HepG2 (cell line): ENCODE data around the gene ATP6V0D1. TPM values are rescaled to one million over a fixed set of nuclear protein-coding genes. Genes with fewer than 3 reads are reported as not detected.
A peak's percentile ranks its signal among the peaks of the same experiment; 100 is the strongest.

Source experiments
- ATF1 ChIP-seq: IDR thresholded peaks from 2 replicates; pipeline ENCODE4 v1.6.1; 2016; ENCODE audit warnings: mild to moderate bottlenecking, control low read depth
- FOXA3 ChIP-seq: IDR thresholded peaks from 2 replicates; pipeline ENCODE4 v1.6.1; 2016; ENCODE audit warnings: missing genetic modification reagents, missing compliant biosample characterization
- GATAD2A ChIP-seq: IDR thresholded peaks from 2 replicates; pipeline ENCODE4 v1.6.1; 2016
- MXD4 ChIP-seq: IDR thresholded peaks from 2 replicates; pipeline ENCODE4 v1.6.1; 2016; ENCODE audit warnings: mild to moderate bottlenecking, missing biosample characterization, missing genetic modification reagents
- PPARG ChIP-seq: conservative IDR thresholded peaks from 2 replicates; pipeline ENCODE4 v1.6.1; 2016; ENCODE audit warnings: missing biosample characterization, missing genetic modification reagents
- RNF2 ChIP-seq: fragments of 450-650 bp; conservative IDR thresholded peaks from 2 replicates; pipeline ENCODE4 v1.6.1; 2016; ENCODE audit warnings: low read depth
- SIN3B ChIP-seq: fragments of 150-350 bp; IDR thresholded peaks from 2 replicates; pipeline ENCODE4 v1.6.1; 2014; ENCODE audit warnings: low read length
- ZFY ChIP-seq: sonication (generic); formaldehyde crosslinking; IDR thresholded peaks from 2 replicates; pipeline ENCODE4 v1.4.0; 2020; ENCODE audit warnings: missing genetic modification reagents
- ZNF30 ChIP-seq: sonication (generic); formaldehyde crosslinking; IDR thresholded peaks from 2 replicates; pipeline ENCODE4 v1.5.0; 2020; ENCODE audit warnings: mild to moderate bottlenecking, missing genetic modification reagents
- ZNF614 ChIP-seq: IDR thresholded peaks from 2 replicates; pipeline ENCODE4 v1.6.1; 2018; ENCODE audit warnings: missing biosample characterization, missing genetic modification reagents, inconsistent platforms, borderline replicate concordance
- ZNF644 ChIP-seq: IDR thresholded peaks from 2 replicates; pipeline ENCODE4 v1.6.1; 2016; ENCODE audit warnings: low read depth
- polyA plus RNA-seq, 8 experiments: library from polyadenylated mRNA; depleted of rRNA in 3 of 8; stranded (reverse) in 7 of 8; unstranded in 1 of 8; fragments of >200 nt; fragmentation: Illumina TruSeq in 4 of 8; extraction: Trizol in 4 of 8; gene quantifications; 2 replicates each; pipeline versions ENCODE4 v1.2.1 to v1.2.3, GENCODE V29; 2011 to 2016; ENCODE audit warnings: low read depth in 4 of 8, missing spikeins in 1 of 8, mixed read lengths in 1 of 8; ENCODE audit not compliant: insufficient read depth in 1 of 8
- total RNA-seq, 5 experiments: library from RNA; depleted of rRNA; stranded (reverse); fragments of >200 nt; fragmentation: Illumina TruSeq; extraction: Trizol; gene quantifications; 2 replicates each; pipeline ENCODE4 v1.2.3, GENCODE V29; 2016; ENCODE audit warnings: low read depth in 1 of 5
- TF ChIP-seq, protein P1 (sequence below): sonication (generic); formaldehyde crosslinking; IDR thresholded peaks from 2 replicates; pipeline ENCODE4 v1.4.0; 2020; ENCODE audit warnings: missing genetic modification reagents
- TF ChIP-seq, protein P2 (sequence below): sonication (generic); formaldehyde crosslinking; IDR thresholded peaks from 2 replicates; pipeline ENCODE4 v1.4.0; 2020; ENCODE audit warnings: mild to moderate bottlenecking, missing genetic modification reagents
- TF ChIP-seq, protein P3 (sequence below): sonication (generic); formaldehyde crosslinking; IDR thresholded peaks from 2 replicates; pipeline ENCODE4 v1.5.0; 2020; ENCODE audit warnings: missing genetic modification reagents
- TF ChIP-seq, protein P4 (sequence below): conservative IDR thresholded peaks from 2 replicates; pipeline ENCODE4 v1.6.1; 2018; ENCODE audit warnings: missing genetic modification reagents
- TF ChIP-seq, protein P5 (sequence below): sonication (generic); formaldehyde crosslinking; IDR thresholded peaks from 2 replicates; pipeline ENCODE4 v1.4.0; 2020; ENCODE audit warnings: mild to moderate bottlenecking, missing genetic modification reagents
- TF ChIP-seq, protein P6 (sequence below): sonication (generic); formaldehyde crosslinking; conservative IDR thresholded peaks from 2 replicates; pipeline ENCODE4 v1.8.1; 2023; ENCODE audit warnings: missing genetic modification reagents
- TF ChIP-seq, protein P7 (sequence below): sonication (generic); formaldehyde crosslinking; IDR thresholded peaks from 2 replicates; pipeline ENCODE4 v1.4.0; 2020; ENCODE audit warnings: missing genetic modification reagents

The ATP6V0D1 gene
- total and polyA plus RNA-seq, 2 of the 13 experiments (the other 11 are each of a cell fraction or from before 2014, with no cell fraction given) = 51.1 to 61.3 TPM

DNA sequence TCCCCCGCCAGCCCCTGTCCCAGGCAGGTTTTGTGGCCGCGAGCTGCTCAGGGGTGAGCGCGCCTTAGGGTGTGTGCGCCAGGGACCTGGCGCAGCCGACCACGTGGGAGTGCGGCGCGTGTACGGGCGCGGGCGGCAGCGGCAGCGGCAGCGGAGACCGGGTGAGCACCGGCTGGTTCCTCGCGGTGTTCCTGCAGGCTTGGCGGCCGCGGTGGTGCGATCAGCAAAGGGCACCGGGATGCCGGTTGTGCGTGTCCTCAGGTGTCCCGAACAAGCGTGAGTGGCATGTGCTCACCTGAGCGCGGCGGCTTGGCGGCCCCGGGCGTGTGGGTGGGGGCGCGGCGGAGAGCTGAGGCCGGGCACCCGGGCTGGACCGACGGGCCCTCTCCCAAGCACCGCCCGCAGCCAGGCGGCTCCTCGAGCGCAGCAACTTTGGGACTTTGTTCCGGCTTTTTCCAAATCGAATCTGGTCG is 50.4 kb downstream of the ATP6V0D1 start (continued):
- TF ChIP-seq, protein P1, sequence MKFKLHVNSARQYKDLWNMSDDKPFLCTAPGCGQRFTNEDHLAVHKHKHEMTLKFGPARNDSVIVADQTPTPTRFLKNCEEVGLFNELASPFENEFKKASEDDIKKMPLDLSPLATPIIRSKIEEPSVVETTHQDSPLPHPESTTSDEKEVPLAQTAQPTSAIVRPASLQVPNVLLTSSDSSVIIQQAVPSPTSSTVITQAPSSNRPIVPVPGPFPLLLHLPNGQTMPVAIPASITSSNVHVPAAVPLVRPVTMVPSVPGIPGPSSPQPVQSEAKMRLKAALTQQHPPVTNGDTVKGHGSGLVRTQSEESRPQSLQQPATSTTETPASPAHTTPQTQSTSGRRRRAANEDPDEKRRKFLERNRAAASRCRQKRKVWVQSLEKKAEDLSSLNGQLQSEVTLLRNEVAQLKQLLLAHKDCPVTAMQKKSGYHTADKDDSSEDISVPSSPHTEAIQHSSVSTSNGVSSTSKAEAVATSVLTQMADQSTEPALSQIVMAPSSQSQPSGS (CRISPR knock-in tag) = no peak
- TF ChIP-seq ZNF614 (CRISPR knock-in tag) (no peak), ZFY (CRISPR knock-in tag) (peak; percentile 82; the same call in 1 of the 2 replicates), ZNF644 (no peak), FOXA3 (CRISPR knock-in tag) (0 out of 2 replicates have a peak, but pooled peaks have one; percentile 14), MXD4 (peak; percentile 90), SIN3B (no peak), GATAD2A (CRISPR knock-in tag) (no peak), RNF2 (peak; percentile 87; the same call in 1 of the 2 replicates), PPARG (CRISPR knock-in tag) (no peak), ZNF30 (CRISPR knock-in tag) (no peak), ATF1 (CRISPR knock-in tag) (no peak)
- TF ChIP-seq, protein P2, sequence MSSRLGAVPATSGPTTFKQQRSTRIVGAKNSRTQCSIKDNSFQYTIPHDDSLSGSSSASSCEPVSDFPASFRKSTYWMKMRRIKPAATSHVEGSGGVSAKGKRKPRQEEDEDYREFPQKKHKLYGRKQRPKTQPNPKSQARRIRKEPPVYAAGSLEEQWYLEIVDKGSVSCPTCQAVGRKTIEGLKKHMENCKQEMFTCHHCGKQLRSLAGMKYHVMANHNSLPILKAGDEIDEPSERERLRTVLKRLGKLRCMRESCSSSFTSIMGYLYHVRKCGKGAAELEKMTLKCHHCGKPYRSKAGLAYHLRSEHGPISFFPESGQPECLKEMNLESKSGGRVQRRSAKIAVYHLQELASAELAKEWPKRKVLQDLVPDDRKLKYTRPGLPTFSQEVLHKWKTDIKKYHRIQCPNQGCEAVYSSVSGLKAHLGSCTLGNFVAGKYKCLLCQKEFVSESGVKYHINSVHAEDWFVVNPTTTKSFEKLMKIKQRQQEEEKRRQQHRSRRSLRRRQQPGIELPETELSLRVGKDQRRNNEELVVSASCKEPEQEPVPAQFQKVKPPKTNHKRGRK (CRISPR knock-in tag) = no peak
- TF ChIP-seq, protein P3, sequence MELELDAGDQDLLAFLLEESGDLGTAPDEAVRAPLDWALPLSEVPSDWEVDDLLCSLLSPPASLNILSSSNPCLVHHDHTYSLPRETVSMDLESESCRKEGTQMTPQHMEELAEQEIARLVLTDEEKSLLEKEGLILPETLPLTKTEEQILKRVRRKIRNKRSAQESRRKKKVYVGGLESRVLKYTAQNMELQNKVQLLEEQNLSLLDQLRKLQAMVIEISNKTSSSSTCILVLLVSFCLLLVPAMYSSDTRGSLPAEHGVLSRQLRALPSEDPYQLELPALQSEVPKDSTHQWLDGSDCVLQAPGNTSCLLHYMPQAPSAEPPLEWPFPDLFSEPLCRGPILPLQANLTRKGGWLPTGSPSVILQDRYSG (CRISPR knock-in tag) = no peak
- TF ChIP-seq, protein P4, sequence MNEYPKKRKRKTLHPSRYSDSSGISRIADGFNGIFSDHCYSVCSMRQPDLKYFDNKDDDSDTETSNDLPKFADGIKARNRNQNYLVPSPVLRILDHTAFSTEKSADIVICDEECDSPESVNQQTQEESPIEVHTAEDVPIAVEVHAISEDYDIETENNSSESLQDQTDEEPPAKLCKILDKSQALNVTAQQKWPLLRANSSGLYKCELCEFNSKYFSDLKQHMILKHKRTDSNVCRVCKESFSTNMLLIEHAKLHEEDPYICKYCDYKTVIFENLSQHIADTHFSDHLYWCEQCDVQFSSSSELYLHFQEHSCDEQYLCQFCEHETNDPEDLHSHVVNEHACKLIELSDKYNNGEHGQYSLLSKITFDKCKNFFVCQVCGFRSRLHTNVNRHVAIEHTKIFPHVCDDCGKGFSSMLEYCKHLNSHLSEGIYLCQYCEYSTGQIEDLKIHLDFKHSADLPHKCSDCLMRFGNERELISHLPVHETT = peak; percentile 42; the same call in 1 of the 2 replicates
- TF ChIP-seq, protein P5, sequence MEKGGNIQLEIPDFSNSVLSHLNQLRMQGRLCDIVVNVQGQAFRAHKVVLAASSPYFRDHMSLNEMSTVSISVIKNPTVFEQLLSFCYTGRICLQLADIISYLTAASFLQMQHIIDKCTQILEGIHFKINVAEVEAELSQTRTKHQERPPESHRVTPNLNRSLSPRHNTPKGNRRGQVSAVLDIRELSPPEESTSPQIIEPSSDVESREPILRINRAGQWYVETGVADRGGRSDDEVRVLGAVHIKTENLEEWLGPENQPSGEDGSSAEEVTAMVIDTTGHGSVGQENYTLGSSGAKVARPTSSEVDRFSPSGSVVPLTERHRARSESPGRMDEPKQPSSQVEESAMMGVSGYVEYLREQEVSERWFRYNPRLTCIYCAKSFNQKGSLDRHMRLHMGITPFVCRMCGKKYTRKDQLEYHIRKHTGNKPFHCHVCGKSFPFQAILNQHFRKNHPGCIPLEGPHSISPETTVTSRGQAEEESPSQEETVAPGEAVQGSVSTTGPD (CRISPR knock-in tag) = no peak
- TF ChIP-seq, protein P6, sequence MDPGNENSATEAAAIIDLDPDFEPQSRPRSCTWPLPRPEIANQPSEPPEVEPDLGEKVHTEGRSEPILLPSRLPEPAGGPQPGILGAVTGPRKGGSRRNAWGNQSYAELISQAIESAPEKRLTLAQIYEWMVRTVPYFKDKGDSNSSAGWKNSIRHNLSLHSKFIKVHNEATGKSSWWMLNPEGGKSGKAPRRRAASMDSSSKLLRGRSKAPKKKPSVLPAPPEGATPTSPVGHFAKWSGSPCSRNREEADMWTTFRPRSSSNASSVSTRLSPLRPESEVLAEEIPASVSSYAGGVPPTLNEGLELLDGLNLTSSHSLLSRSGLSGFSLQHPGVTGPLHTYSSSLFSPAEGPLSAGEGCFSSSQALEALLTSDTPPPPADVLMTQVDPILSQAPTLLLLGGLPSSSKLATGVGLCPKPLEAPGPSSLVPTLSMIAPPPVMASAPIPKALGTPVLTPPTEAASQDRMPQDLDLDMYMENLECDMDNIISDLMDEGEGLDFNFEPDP (CRISPR knock-in tag) = no peak
- TF ChIP-seq, protein P7, sequence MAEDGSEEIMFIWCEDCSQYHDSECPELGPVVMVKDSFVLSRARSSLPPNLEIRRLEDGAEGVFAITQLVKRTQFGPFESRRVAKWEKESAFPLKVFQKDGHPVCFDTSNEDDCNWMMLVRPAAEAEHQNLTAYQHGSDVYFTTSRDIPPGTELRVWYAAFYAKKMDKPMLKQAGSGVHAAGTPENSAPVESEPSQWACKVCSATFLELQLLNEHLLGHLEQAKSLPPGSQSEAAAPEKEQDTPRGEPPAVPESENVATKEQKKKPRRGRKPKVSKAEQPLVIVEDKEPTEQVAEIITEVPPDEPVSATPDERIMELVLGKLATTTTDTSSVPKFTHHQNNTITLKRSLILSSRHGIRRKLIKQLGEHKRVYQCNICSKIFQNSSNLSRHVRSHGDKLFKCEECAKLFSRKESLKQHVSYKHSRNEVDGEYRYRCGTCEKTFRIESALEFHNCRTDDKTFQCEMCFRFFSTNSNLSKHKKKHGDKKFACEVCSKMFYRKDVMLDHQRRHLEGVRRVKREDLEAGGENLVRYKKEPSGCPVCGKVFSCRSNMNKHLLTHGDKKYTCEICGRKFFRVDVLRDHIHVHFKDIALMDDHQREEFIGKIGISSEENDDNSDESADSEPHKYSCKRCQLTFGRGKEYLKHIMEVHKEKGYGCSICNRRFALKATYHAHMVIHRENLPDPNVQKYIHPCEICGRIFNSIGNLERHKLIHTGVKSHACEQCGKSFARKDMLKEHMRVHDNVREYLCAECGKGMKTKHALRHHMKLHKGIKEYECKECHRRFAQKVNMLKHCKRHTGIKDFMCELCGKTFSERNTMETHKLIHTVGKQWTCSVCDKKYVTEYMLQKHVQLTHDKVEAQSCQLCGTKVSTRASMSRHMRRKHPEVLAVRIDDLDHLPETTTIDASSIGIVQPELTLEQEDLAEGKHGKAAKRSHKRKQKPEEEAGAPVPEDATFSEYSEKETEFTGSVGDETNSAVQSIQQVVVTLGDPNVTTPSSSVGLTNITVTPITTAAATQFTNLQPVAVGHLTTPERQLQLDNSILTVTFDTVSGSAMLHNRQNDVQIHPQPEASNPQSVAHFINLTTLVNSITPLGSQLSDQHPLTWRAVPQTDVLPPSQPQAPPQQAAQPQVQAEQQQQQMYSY (CRISPR knock-in tag) = no peak
